CD4-positive, alpha-beta T cell treated with Interleukin-6 at 100 ng/mL for 8 hours (primary cell): ENCODE data around the gene KREMEN1.
"Not testable (repeated sequence)": the region's sequence is repeated elsewhere in the genome, so short reads cannot be mapped to it uniquely, and the experiment has no call there.

Experiments used
- DNase-seq: peaks from one replicate; pipeline ENCODE4 v3.0.0-alpha.2; 2020; ENCODE audit warnings: mixed read lengths, low spot score

The KREMEN1 gene

GRCh38 chr22:29072979-29073617, at the start of gene KREMEN1:
Gene KREMEN1, plus strand, starts transcription at chr22:29073035. Its CDS starts 96 bp downstream, at chr22:29073131.
- no peak for DNase-seq

DNA sequence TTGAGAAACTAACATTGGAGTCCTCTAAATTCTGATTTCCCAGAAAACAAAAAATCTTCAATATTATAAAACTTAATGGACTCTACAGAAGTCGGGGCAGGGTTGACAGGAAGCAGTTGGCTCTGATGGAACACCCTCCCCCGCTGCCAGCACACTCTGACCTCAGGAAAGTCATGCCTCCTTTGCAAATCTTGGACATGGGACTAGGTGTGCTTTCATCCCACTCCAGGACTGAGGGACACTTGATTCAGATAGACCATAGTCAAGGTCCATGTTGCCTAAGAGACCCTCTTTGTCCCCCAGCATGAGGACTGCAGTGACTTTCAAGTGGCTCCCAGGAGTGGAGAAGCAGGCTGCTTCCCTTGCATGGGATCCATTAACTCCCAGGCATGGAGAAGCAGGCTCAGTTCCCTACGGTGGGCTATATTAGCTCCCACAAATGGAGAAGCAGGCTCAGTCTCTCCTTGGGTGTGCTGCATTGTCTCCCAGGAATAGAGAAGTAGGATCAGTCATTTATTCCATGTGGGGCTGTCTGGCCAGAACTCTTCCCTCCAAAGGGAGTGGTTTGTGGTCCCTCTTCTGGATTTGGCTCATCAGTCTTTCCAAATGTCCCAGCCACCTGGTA, 49.6 kb upstream of the KREMEN1 start:
- no peak for DNase-seq

DNA sequence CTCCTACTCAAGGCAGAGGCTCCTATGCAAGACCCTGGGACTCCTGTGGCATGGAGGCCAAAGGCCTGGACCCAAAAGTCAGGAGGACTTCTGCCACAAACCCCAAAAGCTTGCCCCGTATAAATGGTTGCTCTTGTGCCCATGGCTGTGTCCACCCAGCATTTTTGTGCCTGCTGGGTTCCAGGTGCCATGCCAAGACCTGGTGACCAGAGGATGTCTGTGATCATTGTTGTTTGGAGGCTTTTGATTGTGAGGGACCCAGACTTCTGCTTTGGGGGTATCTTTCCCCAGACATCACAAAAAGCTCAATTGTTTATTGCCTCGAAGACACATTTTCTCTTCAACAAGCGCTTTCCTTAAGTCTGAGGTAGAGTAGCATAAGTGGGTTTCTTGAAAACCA, 46.3 kb upstream of the KREMEN1 start:
- DNase-seq: no peak

DNA sequence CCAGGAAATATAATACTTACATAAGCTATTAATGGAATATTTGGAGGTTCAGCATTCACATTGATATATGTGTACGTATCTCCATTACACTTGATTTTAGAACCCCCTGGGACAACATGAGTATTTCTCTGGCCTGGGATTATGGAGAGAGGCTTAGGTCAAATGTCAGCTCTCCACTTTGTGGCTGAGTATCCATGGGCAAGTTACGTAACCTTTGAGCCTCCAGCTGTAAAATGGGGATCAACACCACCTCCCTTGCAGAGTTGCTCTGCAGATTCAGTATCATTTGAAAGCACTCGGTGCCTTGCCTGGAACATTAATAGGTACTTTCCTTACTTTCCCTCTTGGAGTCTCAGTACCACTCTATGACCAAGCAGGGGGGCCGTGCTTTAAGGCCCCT, 44.4 kb upstream of the KREMEN1 start:
- DNase-seq: no peak

DNA sequence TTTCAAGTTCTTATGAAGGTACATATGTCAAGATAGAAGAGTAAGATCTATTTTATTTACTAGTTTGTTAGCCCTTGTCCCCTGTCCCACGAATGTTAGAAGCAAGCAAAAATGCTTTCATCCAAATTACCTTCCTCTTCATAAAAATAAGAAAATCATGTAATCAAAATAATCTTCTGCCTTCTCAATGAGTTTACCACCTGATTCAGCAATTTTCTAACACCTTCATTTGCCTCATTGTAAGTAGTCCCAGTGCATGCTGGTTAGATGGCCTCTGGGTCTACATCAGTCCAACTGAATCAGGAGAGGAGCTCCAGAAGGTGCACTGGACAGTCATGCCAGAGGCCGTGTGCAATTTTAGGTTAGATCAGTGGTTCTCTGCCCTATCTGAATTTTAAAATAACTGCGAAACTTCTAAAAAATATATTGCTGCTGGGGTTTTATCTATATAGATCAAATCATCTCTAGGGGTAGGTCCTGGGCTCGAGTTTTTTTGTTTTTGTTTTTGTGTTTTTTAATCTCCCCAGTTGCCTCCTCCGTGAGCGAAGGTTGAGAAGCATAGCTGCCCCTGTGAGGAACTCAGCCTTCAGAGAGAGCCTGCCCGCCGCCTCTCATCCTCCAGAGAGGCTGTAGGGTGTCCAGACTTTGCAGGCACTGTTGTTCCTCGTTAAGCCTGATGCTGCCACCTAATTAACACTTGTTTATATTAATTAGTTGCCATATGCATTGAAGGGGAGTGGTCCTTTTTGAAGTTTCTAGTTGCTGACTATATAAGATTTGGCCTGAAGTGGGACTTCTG, 43.4 kb upstream of the KREMEN1 start:
- no peak for DNase-seq

- DNase-seq: no peak
These were observed 42.7 kb upstream of the KREMEN1 start for GRCh38 chr22:29030016-29030617.

DNA sequence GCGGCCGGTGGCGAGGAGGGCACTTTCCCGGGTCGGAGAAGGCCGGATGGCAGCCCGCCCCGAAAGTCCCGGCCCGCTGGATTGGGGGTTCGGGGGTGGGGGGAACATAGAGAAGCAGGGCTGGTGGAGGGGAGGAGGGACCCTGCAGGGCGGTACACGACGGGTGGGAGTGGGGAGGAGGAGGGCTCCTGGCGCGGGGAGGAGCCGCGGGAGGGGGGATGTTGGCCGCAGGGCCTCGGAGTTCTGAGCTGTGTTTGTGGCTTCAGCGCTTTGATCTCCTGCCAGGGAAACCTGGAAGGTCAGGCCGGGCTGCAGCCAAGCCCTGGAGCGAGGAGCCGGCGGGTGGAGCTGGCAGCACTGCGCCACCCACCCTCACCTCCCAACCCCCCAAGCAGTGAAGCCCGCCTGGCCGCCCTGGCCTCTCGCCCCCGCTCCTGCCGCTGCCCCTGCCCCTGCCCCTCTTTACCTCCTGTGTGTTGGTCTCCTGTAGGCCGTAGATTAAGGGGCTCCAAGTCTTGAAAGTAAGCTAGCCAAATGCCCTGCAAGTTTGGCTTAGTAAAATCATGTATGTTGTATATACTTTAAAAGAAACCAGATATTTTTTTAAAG, 42.1 kb upstream of the KREMEN1 start:
- no peak for DNase-seq

- no peak for DNase-seq
These were observed 41.4 kb upstream of the KREMEN1 start for GRCh38 chr22:29031227-29032011.

- DNase-seq: no peak
These were observed 40.8 kb upstream of the KREMEN1 start for GRCh38 chr22:29032014-29032475.

GRCh38 chr22:29032584-29032983, 40.3 kb upstream of the KREMEN1 start:
- DNase-seq: no peak

DNA sequence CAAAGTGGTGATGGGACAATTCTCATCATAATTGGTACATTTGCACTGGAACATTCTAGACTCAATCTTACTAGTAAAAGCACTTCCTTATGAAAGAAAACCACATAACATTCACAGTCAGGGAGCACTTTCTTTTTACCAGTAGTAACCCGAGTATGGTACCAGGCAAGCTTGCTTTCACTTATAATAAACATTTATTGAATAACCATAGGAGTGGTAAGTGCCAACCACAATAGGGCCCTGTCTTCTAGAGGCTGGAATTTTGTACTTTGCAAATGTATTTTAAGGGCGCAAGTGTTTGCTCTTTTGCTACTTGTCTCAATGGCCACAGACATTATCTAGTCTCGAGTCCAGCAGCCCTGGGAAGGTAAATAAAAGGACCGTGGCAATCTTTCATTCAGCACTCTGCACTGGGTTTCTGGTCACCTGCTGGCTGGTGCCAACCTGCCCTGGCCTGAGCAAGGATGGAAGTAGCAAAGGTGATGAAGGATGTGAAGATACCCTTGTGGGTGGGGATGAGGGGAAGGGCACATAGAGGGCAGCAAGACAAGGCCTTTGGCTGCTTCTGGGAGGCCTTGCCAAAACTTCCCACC, 35.4 kb upstream of the KREMEN1 start:
- DNase-seq: no peak

DNA sequence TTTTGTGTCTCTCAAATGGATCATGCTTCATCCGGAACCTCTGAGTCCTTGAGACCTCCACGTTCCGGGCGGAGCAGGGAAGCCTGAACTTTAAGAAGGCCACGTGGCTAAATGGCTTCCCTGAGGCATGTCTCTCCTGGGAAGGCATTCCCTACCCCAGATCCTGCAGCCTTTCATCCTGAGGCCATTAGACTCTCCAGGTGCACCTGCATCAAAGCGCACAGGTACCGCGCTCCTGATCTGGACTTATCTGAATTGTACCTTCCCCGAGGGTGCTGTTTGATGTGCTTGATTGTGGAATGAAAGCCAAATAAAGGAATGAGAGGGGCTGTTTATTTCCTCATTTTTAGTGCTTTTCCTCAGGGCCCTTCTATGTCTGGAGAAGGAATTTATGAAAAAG, 33.7 kb upstream of the KREMEN1 start:
- DNase-seq: no peak

DNA sequence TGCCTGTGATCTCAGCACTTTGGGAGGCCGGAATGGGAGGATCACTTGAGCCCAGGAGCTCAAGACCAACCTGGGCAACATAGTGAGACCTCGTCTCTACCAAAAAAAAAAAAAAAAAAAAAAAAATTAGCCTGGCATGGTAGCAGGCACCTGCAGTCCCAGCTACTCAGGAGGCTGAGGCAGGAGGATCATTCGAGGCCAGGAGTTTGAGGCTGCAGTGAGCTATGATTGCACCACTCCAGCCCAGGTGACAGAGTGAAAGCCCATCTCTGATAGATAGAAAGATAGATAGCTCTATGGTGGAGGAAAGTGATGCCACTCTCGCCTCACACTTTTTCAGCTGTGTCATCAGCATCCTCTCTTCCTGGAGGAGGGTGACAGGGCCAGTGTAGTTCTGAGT, 33.2 kb upstream of the KREMEN1 start:
- DNase-seq: not testable (repeated sequence)

DNA sequence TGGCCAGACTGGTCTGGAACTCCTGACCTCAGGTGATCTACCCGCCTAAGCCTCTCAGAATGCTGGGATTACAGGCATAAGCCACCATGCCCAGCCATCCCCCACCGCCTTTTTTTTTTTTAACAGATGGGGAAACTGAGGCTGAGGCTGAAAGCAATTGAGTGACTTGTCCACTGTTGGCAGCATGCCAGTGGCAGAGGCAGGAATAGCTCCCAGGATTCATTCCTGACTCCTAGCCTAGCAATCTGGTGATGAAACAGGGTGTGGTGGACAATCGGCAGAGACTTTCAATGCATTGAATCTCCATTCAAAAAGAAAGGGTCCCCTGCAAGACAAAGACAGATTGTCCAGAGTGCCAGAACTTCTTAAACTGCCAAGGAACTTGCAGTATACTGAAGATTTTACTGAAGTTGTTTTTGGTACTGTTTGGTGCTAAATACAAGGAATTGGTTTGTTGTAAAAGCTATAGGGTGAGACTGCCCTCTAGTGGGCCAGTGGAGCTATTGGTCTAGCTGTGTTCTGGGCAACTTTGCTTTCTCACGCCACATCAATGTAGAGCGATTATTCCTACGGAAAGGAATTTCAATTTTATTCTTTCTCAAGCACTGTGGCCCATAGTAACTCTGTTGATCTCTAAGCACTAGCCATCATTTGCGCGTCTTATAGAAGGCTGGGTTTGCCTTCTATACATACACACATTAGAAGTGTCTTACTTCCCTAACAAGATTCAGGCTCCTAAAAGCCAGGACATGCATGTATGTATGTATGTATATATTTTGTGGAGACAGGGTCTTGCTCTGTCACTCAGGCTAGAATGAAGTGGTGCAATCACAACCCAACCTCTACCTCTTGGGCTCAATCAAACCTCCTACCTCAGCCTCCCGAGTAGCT, 32.2 kb upstream of the KREMEN1 start:
- peak; percentile 71 for DNase-seq

GRCh38 chr22:29041408-29041807, 31.4 kb upstream of the KREMEN1 start:
- no peak for DNase-seq

DNA sequence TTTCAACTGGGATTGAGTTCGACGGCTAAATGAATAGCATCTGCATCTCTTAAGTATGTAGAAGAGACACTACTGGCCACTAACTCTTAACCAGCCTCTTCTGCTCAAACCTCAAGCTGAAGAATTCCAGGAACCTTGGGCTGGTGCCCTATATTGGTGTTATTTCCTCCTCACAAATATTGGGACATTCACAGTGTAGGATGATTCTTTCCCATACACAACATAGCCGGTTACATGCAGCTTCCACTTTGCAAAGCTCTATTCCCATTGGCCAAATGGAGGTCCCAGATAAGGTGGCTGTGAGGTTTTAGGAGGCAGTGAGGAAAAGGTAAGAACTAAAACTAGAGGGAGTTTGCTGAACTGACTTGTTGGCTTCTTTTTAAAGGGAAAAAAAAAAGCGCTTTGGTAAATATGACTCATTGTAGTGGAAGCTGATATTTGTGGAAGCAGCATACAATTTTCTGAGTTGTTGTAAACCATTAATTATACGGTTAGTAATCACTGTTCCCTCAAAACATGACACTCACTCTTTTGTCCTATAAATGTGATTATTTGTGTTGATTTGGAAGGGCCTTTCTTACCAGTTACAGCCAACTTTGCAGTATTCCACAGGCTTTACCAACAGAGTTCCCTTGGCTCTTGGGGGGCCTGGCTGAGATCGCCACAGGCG, 28.8 kb upstream of the KREMEN1 start:
- no peak for DNase-seq

DNA sequence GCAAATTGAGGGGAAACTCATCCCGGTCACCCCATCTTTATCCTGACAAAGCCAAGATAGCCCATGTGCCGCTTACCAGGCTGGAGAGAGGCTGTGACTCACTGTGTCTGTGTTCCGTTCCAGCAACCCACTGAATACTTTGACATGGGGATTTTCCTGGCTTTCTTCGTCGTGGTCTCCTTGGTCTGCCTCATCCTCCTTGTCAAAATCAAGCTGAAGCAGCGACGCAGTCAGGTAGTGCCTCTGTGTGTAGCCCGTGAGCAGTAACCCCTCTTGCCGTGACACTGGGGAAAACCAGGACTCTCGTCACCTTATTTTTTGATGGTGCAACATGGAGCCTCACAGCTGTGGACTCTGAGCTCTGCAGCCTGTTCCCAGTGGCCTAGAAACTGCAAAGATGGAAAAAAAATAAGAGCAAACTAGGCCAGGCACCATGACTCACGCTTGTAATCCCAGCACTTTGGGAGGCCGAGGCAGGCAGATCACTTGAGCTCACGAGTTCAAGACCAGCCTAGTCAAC, 28.1 kb upstream of the KREMEN1 start:
- DNase-seq: no peak

- no peak for DNase-seq
These were observed 23.8 kb upstream of the KREMEN1 start for GRCh38 chr22:29048822-29049654.
